GM12878 (cell line): Measurements from ENCODE around the gene CANX. TPM values are rescaled to one million over a fixed set of nuclear protein-coding genes. Genes with fewer than 3 reads are reported as not detected.
A peak's percentile ranks its signal among the peaks of the same experiment; 100 is the strongest.
"Not testable (repeated sequence)": the region's sequence is repeated elsewhere in the genome, so short reads cannot be mapped to it uniquely, and the experiment has no call there.

Experiments used
- ATAC-seq: fragments of 200-7000 bp; cut with Tn5 transposase; 3 replicates; pipeline ENCODE4 v1.9.1; 2020; ENCODE audit warnings: mild to moderate bottlenecking, moderate library complexity
- BruUV-seq: library from RNA; stranded (reverse); fragments of 400-500 nt; replicated peaks from 2 replicates; lab custom pipeline; 2021; lab: Mats Ljungman, UMichigan
- CTCF ChIA-PET: fragments of 300-600 bp; sonication (Branson Sonifier 250); formaldehyde crosslinking; extraction: SDS; loops from one replicate; lab custom pipeline; 2021; ENCODE audit warnings: inconsistent platforms; lab: Yijun Ruan, JAX
- POLR2A ChIA-PET: fragments of 350-600 bp; formaldehyde crosslinking; extraction: SDS; loops from one replicate; lab custom pipeline; 2021; ENCODE audit warnings: inconsistent platforms; lab: Charles Lee
- RAD21 ChIA-PET: fragments of 300-600 bp; sonication (Branson Sonifier 250); formaldehyde crosslinking; loops from one replicate; lab custom pipeline; 2023; ENCODE audit warnings: antibody characterized with exemption; ENCODE audit not compliant: unreplicated experiment; lab: Charles Lee
- SMC1A ChIA-PET: fragments of 300-600 bp; sonication (Branson Sonifier 250); formaldehyde crosslinking; loops from one replicate; lab custom pipeline; 2023; ENCODE audit not compliant: unreplicated experiment, uncharacterized antibody; lab: Charles Lee
- DNase-seq: peaks from one replicate; pipeline ENCODE4 v3.0.0-alpha.2; 2011; ENCODE audit warnings: low read depth, low spot score
- FAIRE-seq: peaks from 3 replicates; lab custom pipeline; 2011; peaks lifted over from hg19 to GRCh38; lab: Jason Lieb, UNC
- H2AFZ ChIP-seq: 2 replicates; pipeline ENCODE4 v1.6.0; 2011; ENCODE audit warnings: low read depth, low read length, control low read depth; ENCODE audit not compliant: control insufficient read depth
- H3K27ac ChIP-seq: 2 replicates; pipeline ENCODE4 v1.5.1; 2011; ENCODE audit warnings: control low read depth; ENCODE audit not compliant: control insufficient read depth, insufficient read depth
- H3K27me3 ChIP-seq, 2 experiments: replicated peaks in 1 of 2; 2 replicates each; pipeline versions ENCODE4 v1.6.0 to v1.6.1; 2011; ENCODE audit warnings: low read length in 1 of 2; ENCODE audit not compliant: control insufficient read depth in 2 of 2, insufficient read depth in 2 of 2
- H3K36me3 ChIP-seq, 2 experiments: 2 replicates each; pipeline ENCODE4 v1.5.1; 2011; ENCODE audit warnings: low read length in 1 of 2; ENCODE audit not compliant: control insufficient read depth in 2 of 2, insufficient read depth in 2 of 2
- H3K4me1 ChIP-seq: 2 replicates; pipeline ENCODE4 v1.6.1; 2011; ENCODE audit warnings: mild to moderate bottlenecking, low read length, moderate library complexity, mixed read lengths; ENCODE audit not compliant: control insufficient read depth, insufficient read depth
- H3K4me2 ChIP-seq: 2 replicates; pipeline ENCODE4 v1.6.0; 2011; ENCODE audit warnings: control low read depth; ENCODE audit not compliant: control insufficient read depth, insufficient read depth
- H3K4me3 ChIP-seq: fragments of 200-600 bp; sonication (generic); 2 replicates; pipeline ENCODE4 v1.5.1; 2016
- H3K79me2 ChIP-seq: 2 replicates; pipeline ENCODE4 v1.6.0; 2011; ENCODE audit warnings: low read length; ENCODE audit not compliant: control insufficient read depth, insufficient read depth
- H3K9ac ChIP-seq: 2 replicates; pipeline ENCODE4 v1.8.0; 2011; ENCODE audit warnings: low read length, control low read depth, mixed read lengths; ENCODE audit not compliant: control insufficient read depth, insufficient read depth
- H3K9me3 ChIP-seq: replicated peaks from 3 replicates; pipeline ENCODE4 v1.5.1; 2011; ENCODE audit warnings: mild to moderate bottlenecking, low read length; ENCODE audit not compliant: control insufficient read depth, insufficient read depth
- H4K20me1 ChIP-seq: 2 replicates; pipeline ENCODE4 v1.6.0; 2011; ENCODE audit not compliant: control insufficient read depth, insufficient read depth
- BCL11A ChIP-seq: IDR thresholded peaks from 2 replicates; pipeline ENCODE4 v1.6.1; 2011; ENCODE audit warnings: low read depth, low read length
- CBFB ChIP-seq: IDR thresholded peaks from 2 replicates; pipeline ENCODE4 v1.6.1; 2016; ENCODE audit warnings: antibody characterized with exemption, low read depth
- EGR1 ChIP-seq, 2 experiments: IDR thresholded peaks; 1 replicate in 1 of 2; 2 replicates in 1 of 2; pipeline ENCODE4 v1.6.1; 2011 to 2012; ENCODE audit warnings: low read depth in 2 of 2, low read length in 2 of 2, borderline replicate concordance in 1 of 2, mild to moderate bottlenecking in 1 of 2, moderate library complexity in 1 of 2
- HDAC2 ChIP-seq: fragments of 200-600 bp; sonication (generic); IDR thresholded peaks from 2 replicates; pipeline ENCODE4 v1.6.1; 2017
- PAX8 ChIP-seq: fragments of 450-650 bp; IDR thresholded peaks from 2 replicates; pipeline ENCODE4 v1.6.1; 2017; ENCODE audit warnings: mild to moderate bottlenecking, moderate library complexity
- ZBTB4 ChIP-seq: fragments of 450-650 bp; formaldehyde crosslinking; IDR thresholded peaks from 2 replicates; pipeline ENCODE4 v1.4.0; 2022; ENCODE audit warnings: mild to moderate bottlenecking, moderate library complexity
- ZBTB40 ChIP-seq: fragments of 450-650 bp; IDR thresholded peaks from 2 replicates; pipeline ENCODE4 v1.6.1; 2016; ENCODE audit warnings: mild to moderate bottlenecking, moderate library complexity, borderline replicate concordance
- WGBS: methylation state at CpG from one replicate; pipeline ENCODE4 v1.1.6; 2016; ENCODE audit warnings: low lambda C conversion rate; ENCODE audit not compliant: insufficient replicate concordance, insufficient coverage; ENCODE audit errors: missing lambda C conversion rate; 5-methylcytosine and 5-hydroxymethylcytosine counted together
- in situ Hi-C: fragments of 300-500 bp; cut with MboI; formaldehyde crosslinking; loops from 9 replicates; pipeline ENCODE4 v1.14.3; 2018; ENCODE audit warnings: mixed read lengths
- intact Hi-C: fragments of 100-400 bp; cut with micrococcal nuclease; formaldehyde crosslinking; loops from one replicate; pipeline ENCODE4 v1.14.2; 2022; ENCODE audit not compliant: unreplicated experiment
- polyA plus RNA-seq, 11 experiments: library from polyadenylated mRNA; depleted of rRNA in 4 of 11; unstranded in 6 of 11; stranded (reverse) in 5 of 11; fragments of >200 nt; fragmentation: Nextera tagmentation in 4 of 11; fragmentation: Illumina TruSeq in 1 of 11; extraction: Ambion mirVana in 4 of 11; extraction: Trizol in 1 of 11; gene quantifications; 1 replicate in 1 of 11; 2 replicates in 10 of 11; pipeline versions ENCODE4 v1.2.1 to v1.2.3, GENCODE V29; 2011 to 2016; ENCODE audit warnings: inconsistent platforms in 2 of 11, missing spikeins in 2 of 11, low read depth in 1 of 11
- total RNA-seq, 4 experiments: library from RNA; depleted of rRNA in 3 of 4; stranded (reverse); fragments of >200 nt in 3 of 4; fragmentation: Illumina TruSeq in 1 of 4; extraction: Trizol in 1 of 4; gene quantifications; 2 replicates each; pipeline versions ENCODE4 v1.2.1 to v1.2.3, GENCODE V29; 2013 to 2021

Gene CANX
- total and polyA plus RNA-seq, 10 of the 15 experiments (the other 5 are each of a cell fraction or from before 2014, with no cell fraction given): 78.2 to 602 (median 412) TPM

- intact Hi-C loops (no loop called here), in situ Hi-C loops (no loop called here)
- no peak for TF ChIP-seq EGR1 (IDR thresholded peaks at IDR 0.05; ENCODE audit: borderline replicate concordance in 1 of 2, low read depth in 2 of 2, low read length in 2 of 2)
- TF ChIP-seq CBFB: no peak
- no peak for TF ChIP-seq HDAC2
- TF ChIP-seq ZBTB40: no peak
- no peak for TF ChIP-seq ZBTB4
- no peak for TF ChIP-seq PAX8
- no peak for TF ChIP-seq BCL11A
- Histone ChIP-seq H3K4me1 (peaks cover 3% of the 10 kb centered on the region; the same call in 1 of the 2 replicates), H3K9ac (no peak overlapping the region), H4K20me1 (no peaks in the 10 kb centered on the region; the same call in 1 of the 2 replicates), H3K36me3 (peaks cover 0 to 3% of the 10 kb centered on the region in 2 experiments; a peak in 1 of 4 replicates), H3K9me3 (no peaks in the 10 kb centered on the region), H3K4me2 (no peak overlapping the region), H3K27me3 (no peaks in the 10 kb centered on the region), H3K79me2 (peaks cover 77% of the 10 kb centered on the region), H2AFZ (no peak overlapping the region), H3K27ac (no peak overlapping the region), H3K4me3 (0 out of 2 replicates have a peak overlapping the region, but pooled peaks have one; percentile 8)
- FAIRE-seq (no peak), DNase-seq (no peak), ATAC-seq (no peak)
- RAD21 ChIA-PET: interaction anchor here (0.9 to 2.7 kb wide), 2 partner anchors 22 to 24 kb away, joined by 3 to 7 read pairs; no protein-coding TSS in a partner anchor
- BruUV-seq: no TSS peak
- POLR2A ChIA-PET: interaction anchor here (0.9 to 1.1 kb wide), 2 partner anchors 42 to 120 kb away, joined by 3 to 4 read pairs; no protein-coding TSS in a partner anchor
- CTCF ChIA-PET: interaction anchor here (0.6 to 3.3 kb wide), 4 partner anchors 12 to 63 kb away, joined by 3 to 22 read pairs (median 4); no protein-coding TSS in a partner anchor
- SMC1A ChIA-PET: interaction anchor here (0.6 to 1.1 kb wide), 3 partner anchors 17 to 34 kb away, joined by 3 read pairs; no protein-coding TSS in a partner anchor
- 93% methylated on average over 4 of the region's 4 CpGs for whole genome bisulfite sequencing
Measured at GRCh38 chr5:179738742-179739141, 40.0 kb downstream of the CANX start.

- H3K4me1 ChIP-seq, in situ Hi-C loops, H4K20me1 ChIP-seq, RAD21 ChIA-PET, H3K27ac ChIP-seq, ATAC-seq, FAIRE-seq, H3K9ac ChIP-seq, H3K4me3 ChIP-seq, intact Hi-C loops, H3K27me3 ChIP-seq, H2AFZ ChIP-seq, BruUV-seq, DNase-seq, H3K4me2 ChIP-seq, H3K9me3 ChIP-seq, H3K36me3 ChIP-seq: not testable (repeated sequence)
- WGBS: 93% methylated on average over 7 of the region's 7 CpGs
- ChIA-PET SMC1A (interaction anchor here (0.6 to 0.7 kb wide), 2 partner anchors 23 to 35 kb away, joined by 3 to 5 read pairs; no protein-coding TSS in a partner anchor), CTCF (interaction anchor here (0.7 to 1.5 kb wide), 2 partner anchors 11 to 33 kb away, joined by 3 to 4 read pairs; no protein-coding TSS in a partner anchor), POLR2A (interaction anchor here (0.5 to 0.7 kb wide), 5 partner anchors 12 to 1439 kb away, joined by 3 to 4 read pairs (median 3); partner anchors contain the start of gene MAML1)
- H3K79me2 ChIP-seq: peaks cover 48% of the 10 kb centered on the region
Measured at GRCh38 chr5:179744106-179744505, 45.3 kb downstream of the CANX start.
